HG02973 (cell line): ENCODE results near the gene TRIM14.
A peak's percentile ranks its signal among the peaks of the same experiment; 100 is the strongest.
"Not testable (repeated sequence)": the region's sequence is repeated elsewhere in the genome, so short reads cannot be mapped to it uniquely, and the experiment has no call there.

Experiments used
- ATAC-seq: cut with Tn5 transposase; IDR thresholded peaks from one replicate; pipeline ENCODE4 v1.9.1; 2021; ENCODE audit warnings: moderate library complexity; ENCODE audit not compliant: unreplicated experiment

TRIM14 gene

GRCh38 chr9:98142925-98143481, 24.0 kb upstream of the TRIM14 start:
- ATAC-seq, result no peak

GRCh38 chr9:98142182-98142907, 23.3 kb upstream of the TRIM14 start:
- ATAC-seq, result no peak

DNA sequence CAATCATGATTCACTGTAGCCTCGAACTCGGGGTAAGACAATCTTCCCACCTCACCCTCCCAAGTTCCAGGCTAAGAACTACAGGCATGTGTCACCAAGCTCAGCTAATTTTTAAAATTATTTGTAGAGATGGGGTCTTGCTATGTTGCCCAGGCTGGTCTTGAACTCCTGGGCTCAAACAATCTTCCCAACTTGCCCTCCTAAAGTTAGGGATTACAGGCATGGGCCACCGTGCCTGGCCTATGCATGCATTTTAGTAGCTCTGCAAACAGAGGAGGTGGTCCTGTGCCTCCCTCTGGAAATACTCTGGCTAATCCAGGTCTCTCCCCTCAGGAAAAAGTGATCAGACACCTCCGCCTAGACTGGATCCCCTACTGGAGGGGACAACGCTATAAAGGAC, 21.5 kb upstream of the TRIM14 start:
- ATAC-seq, result no peak

DNA sequence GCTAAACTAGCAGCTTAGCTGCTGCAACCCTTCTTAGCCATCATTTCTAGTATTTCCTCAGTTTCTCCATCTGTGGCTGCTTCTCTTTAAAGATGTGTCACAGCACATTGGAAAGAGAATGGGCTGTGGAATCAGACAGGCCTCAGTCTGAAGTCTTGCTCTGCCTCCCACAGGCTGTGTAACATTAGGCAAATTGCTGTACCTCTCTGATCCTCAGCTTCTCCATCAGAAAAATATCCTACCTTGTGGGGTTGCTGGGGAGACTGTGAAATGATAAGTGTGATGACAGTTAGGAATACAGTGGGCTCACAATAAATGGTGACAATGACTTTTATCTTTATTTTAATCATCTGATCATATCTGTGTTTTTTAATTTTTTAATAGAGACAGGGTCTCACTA, 17.5 kb upstream of the TRIM14 start:
- no peak for ATAC-seq

- no peak for ATAC-seq
Observed at GRCh38 chr9:98135938-98136337, 16.9 kb upstream of the TRIM14 start.

DNA sequence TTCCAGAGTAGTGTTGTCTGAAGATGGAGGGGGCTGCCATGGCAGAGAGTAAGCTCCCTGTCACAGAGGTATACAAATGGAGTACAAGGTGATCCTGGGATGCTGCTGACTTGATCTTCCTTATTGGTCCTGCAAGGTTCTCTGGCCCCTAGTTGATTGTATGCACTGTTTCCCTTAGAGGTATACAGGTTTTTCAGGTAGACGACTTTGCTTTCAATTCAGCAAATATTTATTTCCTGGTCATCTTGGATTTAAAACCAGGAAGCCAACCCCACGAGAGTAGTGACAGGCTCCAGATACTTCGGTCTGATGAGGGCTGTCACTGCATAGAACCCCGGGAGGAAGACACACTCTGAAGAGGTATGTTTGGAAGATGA, 16.5 kb upstream of the TRIM14 start:
- ATAC-seq, result no peak

DNA sequence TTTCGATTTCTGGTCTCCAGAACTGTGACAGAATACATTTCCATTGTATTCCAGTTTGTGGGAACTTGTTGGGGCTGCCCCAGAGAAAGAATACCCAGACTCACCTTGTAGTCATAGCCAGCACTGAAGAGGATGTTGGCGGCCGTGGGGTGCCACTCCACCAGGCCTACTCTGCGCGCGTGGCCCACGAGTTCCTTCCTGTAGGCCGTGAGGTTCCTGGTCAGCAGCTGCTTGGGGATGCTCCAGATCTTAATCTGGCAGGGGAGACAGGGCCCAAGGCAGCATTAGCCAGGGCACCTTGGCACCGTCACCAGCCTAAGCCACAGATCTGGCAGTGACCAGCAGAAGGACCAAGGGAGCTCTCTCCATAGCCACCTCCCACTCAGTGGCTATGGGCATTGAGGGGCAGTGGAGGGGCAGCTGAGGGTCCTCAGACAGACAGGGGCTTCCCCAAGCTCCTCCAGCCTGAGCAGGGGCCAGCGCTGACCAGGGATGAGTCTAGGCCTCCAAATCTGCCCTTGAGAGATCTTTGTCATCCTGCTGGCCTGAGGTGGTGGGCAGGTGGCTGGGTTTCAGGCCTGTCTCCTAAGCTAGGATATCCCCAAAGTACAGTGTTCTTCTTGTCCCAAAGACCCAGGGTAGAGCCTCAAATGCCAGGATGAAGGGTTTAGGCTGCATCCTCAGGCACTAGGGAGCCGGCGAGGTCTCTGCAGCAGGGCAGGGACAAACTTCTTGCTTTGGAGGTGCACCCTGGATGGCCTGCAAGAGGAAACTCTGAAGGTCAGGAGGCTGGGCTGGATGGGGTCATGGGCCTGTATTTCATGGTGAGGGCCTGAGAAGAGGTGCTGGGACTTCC, 15.9 kb upstream of the TRIM14 start:
- ATAC-seq, result no peak

DNA sequence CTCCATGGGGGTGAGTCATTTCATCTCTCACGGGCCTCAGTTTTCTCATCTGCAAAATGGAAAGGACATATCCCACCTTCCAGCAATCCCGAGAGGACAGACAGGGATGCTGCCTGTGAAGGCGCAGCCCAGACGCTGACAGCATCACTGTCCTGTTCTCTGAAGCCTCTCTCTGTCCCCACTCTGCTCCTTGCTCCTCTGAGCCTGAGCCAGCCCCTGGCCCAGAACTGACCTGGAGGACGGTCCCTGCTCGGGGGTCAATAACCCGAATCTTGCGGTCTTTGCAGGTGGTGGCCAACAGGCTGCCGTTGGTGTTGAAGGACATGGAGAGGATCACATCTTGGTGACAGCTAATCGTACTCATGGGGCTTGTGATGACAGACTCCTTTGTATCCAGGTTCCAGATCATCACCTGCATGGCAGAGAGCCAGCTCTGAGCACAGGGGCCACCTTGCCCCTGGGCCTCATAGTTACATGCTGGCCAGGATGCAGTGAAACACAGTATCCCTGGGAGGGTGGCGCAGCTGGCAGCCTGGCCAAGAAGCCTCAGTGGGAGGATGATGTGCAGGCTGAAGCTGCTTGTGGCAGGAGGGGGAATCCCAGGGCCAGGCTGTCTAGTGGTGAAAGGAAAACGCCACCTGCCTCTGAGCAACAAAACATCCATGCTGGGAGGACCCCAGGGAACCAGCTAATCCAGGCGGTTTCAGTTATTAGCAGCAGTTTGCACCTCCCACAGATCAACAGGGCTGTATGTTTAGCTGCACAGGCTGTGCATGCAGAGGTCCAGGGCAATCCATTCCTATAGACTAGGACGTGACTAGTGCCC, 14.0 kb upstream of the TRIM14 start:
- no peak for ATAC-seq

DNA sequence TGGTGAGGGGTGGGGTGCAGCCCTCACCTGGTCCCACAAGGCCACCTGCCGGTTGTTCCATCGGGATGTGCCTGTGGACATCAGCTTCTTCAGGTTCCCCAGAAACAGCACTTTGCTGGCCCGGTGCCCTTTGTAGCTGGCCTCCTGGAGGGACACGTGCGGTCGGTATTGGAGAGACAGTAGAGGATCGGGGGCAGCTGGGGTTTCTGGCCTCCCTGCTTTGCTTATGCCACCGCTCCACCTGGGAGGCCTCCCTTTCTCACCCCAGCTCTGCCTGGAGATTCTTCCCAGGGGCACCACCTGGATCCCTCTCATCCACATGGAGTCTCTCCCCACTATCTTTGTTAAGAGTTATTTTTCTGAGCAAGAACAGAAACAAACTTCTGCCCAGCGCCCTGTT, 13.1 kb upstream of the TRIM14 start:
- no peak for ATAC-seq

GRCh38 chr9:98130576-98131228, 11.7 kb upstream of the TRIM14 start:
- no peak for ATAC-seq

- not testable (repeated sequence) for ATAC-seq
Observed at GRCh38 chr9:98130060-98130459, 11.0 kb upstream of the TRIM14 start.

GRCh38 chr9:98129451-98129881, 10.4 kb upstream of the TRIM14 start:
- peak; percentile 67 for ATAC-seq

GRCh38 chr9:98128316-98128715, 9.3 kb upstream of the TRIM14 start:
- no peak for ATAC-seq

DNA sequence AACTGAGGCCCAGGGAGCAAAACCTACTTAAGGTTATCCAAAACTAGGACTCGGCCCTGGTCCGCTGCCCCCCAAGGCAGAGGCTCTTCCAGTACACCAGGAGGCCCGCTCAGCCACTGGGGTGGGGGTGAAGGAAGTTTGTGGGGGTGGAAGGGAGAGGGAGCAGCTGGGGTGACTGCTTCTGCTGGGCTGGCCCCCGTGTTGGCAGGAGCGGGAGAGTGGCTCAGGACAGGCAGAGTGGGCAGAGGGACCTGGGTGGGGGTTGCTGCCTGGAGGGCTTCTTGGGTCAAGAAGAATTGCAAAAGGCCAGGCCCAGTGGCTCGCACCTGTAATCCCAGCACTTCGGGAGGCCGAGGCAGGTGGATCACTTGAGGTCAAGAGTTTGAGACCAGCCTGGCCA, 8.2 kb upstream of the TRIM14 start:
- ATAC-seq, result no peak

- no peak for ATAC-seq
Observed at GRCh38 chr9:98124637-98125426, 5.8 kb upstream of the TRIM14 start.

GRCh38 chr9:98124091-98124490, 5.1 kb upstream of the TRIM14 start:
- ATAC-seq, result not testable (repeated sequence)

- no peak for ATAC-seq
Observed at GRCh38 chr9:98121058-98121457, 2.0 kb upstream of the TRIM14 start.

GRCh38 chr9:98120476-98120875, 1.5 kb upstream of the TRIM14 start:
- ATAC-seq, result no peak

DNA sequence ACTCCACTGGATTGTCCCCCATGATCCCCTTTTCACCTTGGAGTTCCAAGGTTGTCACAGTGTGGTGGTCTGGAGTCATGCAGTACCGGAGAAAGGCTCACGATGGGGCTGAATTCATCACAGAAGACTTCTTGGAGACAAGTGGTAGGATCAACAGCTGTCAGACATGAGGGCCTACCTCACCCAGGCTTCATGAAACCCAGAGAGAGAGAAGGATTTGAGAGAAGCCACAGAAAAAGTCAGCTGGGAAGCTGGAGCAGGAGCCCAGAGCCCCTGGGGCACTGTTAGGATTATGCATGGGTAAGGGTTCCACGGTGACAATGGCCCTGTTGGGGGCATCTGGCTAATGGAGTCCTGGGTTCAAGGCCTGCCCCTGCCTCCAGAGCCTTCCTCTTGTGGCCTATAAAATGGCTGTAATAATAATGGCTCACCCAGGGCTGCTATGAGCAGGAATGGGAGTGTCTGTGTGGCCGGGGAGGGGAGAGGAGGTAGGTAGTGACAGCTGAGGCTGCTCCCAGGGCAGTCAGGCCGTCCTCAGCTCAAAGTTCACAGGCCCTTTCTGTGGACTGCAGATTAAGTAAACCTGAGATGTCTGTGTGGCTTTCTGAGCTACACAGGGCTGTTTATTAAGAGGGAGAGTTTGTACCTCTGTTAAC, 910 bp downstream of the TRIM14 start:
- ATAC-seq, result peak; percentile 81
